GM18951 (cell line): ENCODE data around the gene DARS1.

Source experiments
- POLR2A ChIP-seq: IDR thresholded peaks from 4 replicates; pipeline ENCODE4 v1.6.1; 2011; ENCODE audit warnings: mild to moderate bottlenecking; ENCODE audit not compliant: insufficient read length, insufficient read depth; ENCODE audit errors: extremely low read depth
- in situ Hi-C: fragments of 300-500 bp; cut with MboI; formaldehyde crosslinking; loops from one replicate; pipeline ENCODE4 v1.12.0; 2022; ENCODE audit warnings: low sequenced_read_pairs, mixed read lengths, inconsistent platforms; ENCODE audit not compliant: unreplicated experiment

The DARS1 gene

DNA sequence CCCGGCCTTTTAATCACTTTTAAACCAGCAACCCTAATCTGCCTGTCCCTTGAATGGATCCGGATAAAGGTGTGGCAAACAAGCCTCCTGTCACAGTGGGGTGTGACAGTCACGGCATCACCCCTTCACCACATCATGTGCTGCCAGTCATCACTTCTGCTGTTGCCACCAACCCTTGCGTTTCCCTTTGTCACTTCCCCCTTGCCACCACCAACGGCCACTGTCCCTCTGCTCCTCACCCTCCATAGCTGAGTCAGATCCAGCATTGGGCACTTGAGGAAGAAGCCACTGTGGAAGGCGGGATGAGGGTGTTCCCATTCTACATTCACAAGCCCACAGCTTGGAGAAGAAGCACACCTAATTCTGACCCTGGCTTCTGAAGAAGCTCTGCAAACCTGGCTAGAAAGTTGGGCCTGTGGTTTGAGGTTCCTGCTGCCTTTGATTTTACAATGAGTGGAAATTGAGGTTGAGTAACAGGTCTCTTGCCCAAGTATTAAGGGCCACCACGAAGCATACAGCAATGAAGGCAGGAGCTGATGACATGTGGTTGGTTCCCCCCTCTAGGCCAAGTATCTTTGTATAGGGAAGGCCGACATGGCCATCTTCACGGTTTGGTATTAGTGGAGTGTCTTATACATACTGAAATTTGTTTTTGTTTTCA, 22.9 kb upstream of the DARS1 start:
- in situ Hi-C loops, result no loop called here
- TF ChIP-seq POLR2A, result no peak

DNA sequence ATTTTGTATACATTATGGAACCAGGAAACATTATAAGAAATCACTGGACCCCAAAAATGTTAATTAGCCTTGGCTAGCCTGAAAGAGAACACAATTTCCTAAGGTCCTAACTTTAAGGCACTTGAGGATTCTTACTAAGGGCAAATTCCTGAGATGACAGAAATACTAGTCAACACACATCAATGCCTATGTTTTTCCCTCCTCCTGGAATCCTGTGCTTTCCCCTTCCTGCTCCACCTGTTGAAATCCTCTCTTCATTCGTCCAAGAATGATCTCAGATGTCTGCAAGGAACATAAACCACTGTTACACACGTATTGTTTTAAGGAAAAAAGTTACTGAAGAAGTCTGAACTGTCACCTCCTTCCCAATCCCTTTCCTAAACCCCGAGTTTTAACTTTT, 21.2 kb upstream of the DARS1 start:
- in situ Hi-C loops, result no loop called here
- no peak for TF ChIP-seq POLR2A

DNA sequence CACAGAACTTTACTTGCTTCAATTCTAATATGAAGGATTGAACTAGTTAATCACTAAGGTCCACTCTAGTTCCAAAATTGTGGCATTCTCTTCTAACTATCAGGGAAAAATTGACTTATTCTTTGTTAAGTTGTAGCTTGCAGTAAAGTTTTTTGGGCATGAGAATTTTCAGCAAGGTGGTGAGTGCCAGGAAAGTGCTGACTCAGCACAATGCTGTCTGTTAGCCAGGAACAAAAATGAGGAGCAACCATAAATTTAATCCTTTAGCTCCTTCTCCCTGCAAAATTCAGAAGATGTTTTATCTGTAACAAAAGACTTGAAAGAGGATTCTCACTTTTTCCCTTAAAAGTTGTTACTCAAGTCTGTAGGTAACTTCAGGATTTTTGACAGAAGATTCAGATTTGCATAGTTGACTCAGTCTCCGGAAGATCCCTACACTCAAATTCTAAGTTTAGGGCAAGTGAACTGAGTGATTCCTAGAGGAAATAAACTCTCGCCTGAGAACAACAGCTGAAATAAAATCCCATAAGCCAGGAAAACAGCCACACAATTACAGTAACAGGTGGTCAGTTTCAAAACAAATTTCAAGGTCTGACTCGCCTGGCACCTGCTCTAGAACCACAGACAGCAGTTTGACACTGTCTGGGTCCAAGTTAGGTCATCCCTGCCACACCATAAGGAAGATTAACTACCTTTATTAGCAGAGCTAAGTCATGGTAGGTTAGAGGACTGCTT, 20.2 kb upstream of the DARS1 start:
- in situ Hi-C loops, result no loop called here

DNA sequence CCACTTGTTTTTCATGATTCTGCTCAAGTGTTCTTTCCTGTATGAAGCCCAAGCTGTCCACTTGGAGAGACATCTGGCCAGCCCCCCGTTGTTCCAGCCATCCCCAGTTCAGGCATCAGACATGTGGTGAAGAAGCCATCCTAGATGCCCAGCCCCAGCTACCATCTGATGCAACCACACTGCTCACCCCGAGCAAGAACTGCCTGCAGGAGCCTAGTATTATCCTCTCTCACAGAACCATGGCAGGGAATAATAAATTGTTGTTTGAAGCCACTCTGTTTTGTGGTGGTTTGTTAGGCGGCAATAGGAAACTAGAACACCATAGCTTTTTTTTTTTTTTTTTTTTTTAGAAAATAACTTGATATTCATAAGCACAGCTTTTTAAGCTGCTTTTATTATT, 19.5 kb upstream of the DARS1 start:
- TF ChIP-seq POLR2A, result no peak

More for the DNA sequence above, 20.2 kb upstream of the DARS1 start:
- no peak for TF ChIP-seq POLR2A

DNA sequence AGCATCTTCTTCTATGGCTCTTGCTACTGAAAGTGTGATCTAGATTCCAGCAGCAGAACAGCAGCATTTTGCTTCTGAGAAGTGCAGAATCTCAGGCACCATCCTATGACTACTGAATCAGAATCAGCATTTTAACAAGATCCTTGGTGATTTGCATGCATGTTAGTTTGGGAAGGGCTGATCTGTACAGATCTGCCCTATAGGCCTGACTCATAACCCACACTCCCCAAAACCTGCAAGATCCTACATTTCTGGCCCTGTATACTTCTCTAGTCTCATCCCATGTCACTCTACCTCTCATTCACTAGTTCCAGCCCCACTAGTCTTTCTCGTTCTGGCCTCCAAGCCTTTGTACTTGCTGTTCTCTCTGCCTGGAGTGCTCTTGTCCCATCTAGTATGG, 15.7 kb upstream of the DARS1 start:
- TF ChIP-seq POLR2A, result no peak
- in situ Hi-C loops, result no loop called here

More for the DNA sequence above, 19.5 kb upstream of the DARS1 start:
- in situ Hi-C loops, result no loop called here

DNA sequence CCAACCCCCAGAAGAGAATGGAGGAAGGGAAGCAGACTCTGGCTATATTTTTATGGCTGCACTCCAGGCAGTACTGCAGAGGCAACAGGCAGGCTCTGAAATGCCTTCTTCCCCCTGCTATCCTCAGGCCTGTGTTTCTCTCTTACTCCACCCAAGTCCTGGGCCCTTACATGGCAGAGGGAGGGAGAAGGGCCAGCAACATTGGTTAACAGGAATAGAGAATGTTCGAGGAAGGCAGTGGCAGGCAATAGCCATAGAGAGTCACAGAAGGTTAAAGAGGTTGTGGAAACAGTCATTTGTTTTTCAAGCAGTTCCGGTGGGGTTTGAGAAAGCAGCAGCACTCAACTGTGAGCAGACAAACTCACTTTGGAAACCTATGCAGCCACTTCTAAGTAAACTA, 15.1 kb upstream of the DARS1 start:
- in situ Hi-C loops, result no loop called here
- TF ChIP-seq POLR2A, result no peak

DNA sequence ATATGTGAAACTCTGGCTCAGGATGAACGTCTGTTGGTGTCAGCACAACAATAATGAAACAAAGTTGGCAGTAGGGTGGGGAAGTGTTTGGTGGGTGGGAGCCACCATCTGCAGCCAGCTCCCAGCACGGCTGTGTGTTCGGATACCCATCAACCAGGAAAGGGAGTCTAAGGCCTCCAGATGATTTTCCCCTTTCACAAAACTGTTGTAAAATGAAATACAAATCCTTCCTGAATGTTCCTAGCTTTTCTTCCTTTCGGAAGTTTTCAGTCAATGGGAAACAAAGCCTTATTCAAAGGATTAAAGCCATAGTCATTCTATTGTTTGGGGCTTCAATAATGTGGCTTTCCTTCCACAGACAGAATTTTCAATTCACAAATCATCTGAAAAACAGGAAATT, 14.5 kb upstream of the DARS1 start:
- in situ Hi-C loops, result no loop called here
- TF ChIP-seq POLR2A, result no peak

DNA sequence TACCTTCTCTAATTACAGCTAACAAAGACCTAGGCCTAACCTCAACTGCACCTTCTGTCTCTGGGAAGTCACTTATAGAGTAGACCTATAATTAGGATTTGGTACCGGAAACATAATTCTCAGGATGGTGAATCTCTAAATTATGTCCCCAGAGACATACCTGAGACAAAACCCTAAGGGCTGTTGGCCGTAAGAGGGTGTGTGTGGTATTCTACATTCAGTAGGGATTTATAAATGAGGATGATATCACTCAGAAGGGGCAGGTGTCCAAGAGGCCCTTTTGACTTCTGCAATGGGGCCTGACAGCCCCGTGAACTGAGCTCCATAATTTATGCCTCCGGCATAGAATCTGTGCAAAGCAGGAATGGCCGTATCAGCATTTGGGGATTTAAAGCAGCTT, 13.5 kb upstream of the DARS1 start:
- in situ Hi-C loops, result no loop called here
- no peak for TF ChIP-seq POLR2A

DNA sequence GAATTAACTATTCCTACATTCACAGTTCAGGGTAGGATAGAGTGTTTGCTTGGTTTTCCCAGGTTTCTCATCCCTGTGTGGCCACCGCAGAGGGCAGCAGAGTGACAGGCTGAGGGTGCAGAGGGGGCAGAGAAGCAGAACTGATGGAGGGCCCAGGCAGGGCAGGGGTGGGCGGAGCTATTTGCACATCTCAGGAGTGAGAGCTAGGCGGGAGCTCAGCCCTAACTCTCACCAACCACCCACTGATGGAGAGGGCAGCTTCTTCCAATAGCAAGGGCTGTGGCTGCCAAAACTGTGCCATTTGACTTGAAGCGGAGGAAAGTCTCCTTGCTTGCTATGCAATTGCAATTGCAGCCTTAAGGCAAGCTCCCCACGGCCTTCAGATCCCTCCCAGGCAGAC, 12.0 kb upstream of the DARS1 start:
- TF ChIP-seq POLR2A, result no peak
- in situ Hi-C loops, result no loop called here

DNA sequence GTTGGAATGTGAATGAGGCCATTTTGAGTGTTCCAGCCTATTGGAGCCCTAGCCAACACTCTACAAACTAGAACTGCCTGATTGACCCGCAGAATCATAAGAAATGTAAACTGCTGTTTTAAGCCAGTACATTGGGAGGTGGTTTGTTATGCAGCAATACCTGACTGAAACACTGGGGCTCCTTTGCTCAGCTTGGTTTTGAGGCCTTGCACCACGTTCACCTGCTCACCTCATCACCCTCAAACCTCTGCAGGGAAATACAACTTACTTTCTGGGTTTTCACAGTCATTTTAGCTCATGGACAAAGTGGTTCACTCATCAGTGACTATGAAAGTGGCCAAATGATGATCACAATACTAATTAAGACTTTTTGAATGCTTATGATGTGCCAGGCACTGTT, 10.9 kb upstream of the DARS1 start:
- TF ChIP-seq POLR2A, result no peak
- in situ Hi-C loops, result no loop called here

DNA sequence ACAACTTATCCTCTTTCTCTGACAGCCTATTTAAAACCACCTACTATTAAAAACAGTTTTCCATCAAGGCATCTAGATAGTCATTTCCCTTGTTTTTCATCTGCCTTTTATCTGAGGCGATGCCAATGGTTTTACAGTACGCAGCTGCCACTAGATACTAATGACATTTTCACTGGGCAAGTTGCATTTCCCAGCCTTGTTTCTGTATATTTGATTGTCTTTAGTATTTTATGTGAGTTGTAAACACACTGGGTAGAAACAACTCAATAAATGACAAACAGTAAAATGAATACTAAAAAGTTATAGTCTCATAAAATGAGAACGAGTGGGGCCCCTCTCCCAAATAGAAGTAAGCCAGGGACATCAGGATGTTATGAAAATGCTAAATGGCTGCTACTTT, 8.9 kb upstream of the DARS1 start:
- no peak for TF ChIP-seq POLR2A
- in situ Hi-C loops, result no loop called here

DNA sequence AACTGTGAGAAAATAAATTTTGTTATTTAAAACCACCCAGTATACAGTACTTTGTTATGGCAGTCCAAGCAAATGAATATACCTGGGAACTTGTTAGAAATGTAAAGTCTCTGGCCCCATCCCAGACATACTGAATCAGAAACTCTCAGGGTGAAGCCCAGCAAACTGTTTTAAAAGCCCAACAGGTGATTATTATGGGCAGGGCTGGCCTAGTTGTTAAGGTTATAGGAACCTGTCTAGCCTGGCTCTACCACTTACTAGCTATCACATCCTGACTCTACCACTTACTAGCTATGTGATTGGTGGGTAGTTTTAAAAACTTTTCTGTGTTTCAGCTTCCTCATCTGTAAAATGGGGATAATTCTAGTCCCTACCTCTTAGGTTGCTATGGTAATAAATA, 8.0 kb upstream of the DARS1 start:
- no peak for TF ChIP-seq POLR2A
- in situ Hi-C loops, result no loop called here

DNA sequence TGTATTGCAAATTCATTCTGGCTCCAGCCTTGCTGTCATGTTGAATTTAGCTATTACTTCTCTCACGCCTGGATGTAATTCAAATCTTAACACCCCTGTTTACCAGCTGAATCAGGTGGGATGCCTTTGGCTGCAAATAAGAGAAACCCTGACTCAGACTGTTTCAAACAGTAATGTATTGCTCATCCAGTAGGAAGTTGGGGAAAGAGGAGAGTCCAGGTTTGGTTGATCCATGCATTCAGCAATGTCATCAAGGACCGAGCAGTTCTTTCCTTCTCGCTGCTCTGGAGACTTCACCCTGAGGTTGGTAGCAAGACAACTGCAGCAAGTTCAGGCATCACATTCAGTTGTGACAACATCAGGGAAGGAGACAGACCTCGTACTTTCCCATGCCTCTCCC, 6.4 kb upstream of the DARS1 start:
- in situ Hi-C loops, result no loop called here
- no peak for TF ChIP-seq POLR2A

DNA sequence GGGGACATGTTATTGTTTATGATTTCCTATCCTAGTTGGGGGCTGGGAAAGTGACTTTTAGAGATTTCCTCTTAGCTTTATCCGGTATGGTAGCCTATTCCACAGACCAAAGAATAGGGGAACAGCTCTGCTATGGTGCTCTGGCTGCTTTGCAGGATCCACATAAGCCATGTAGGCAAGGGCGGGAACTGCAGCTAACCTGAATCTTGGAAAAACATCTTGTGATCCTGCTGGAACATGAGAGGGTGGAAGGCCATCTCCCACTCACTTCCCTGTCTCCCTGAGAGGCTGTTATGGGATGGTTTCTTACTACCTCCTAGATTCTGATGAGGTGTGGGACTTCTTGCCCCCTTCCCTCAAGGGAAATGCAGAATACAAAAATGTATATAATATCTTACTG, 2.0 kb upstream of the DARS1 start:
- in situ Hi-C loops, result no loop called here
- no peak for TF ChIP-seq POLR2A
